BLaER1 (cell line): ENCODE data around the gene TNFRSF25.
"Not testable (repeated sequence)": the region's sequence is repeated elsewhere in the genome, so short reads cannot be mapped to it uniquely, and the experiment has no call there.

ENCODE experiments used
- H3K27ac ChIP-seq: shearing (Covaris generic); formaldehyde crosslinking; 2 replicates; pipeline ENCODE4 v1.8.1; 2022
- H3K27me3 ChIP-seq: shearing (Covaris generic); formaldehyde crosslinking; 2 replicates; pipeline ENCODE4 v1.8.1; 2022
- H3K36me3 ChIP-seq: shearing (Covaris generic); formaldehyde crosslinking; 2 replicates; pipeline ENCODE4 v1.8.1; 2022
- H3K4me1 ChIP-seq: shearing (Covaris generic); formaldehyde crosslinking; 2 replicates; pipeline ENCODE4 v1.8.1; 2022
- H3K4me2 ChIP-seq: shearing (Covaris generic); formaldehyde crosslinking; 2 replicates; pipeline ENCODE4 v1.8.1; 2022
- H3K4me3 ChIP-seq: shearing (Covaris generic); formaldehyde crosslinking; 2 replicates; pipeline ENCODE4 v1.8.1; 2022
- H3K9ac ChIP-seq: shearing (Covaris generic); formaldehyde crosslinking; 2 replicates; pipeline ENCODE4 v1.8.1; 2022
- H3K9me3 ChIP-seq: shearing (Covaris generic); formaldehyde crosslinking; 2 replicates; pipeline ENCODE4 v1.8.1; 2022
- H4K20me1 ChIP-seq: shearing (Covaris generic); formaldehyde crosslinking; 2 replicates; pipeline ENCODE4 v1.8.1; 2022
- Cebpa-rat ChIP-seq: shearing (Covaris generic); IDR thresholded peaks from 2 replicates; pipeline ENCODE4 v1.8.1; 2022

TNFRSF25 gene

DNA sequence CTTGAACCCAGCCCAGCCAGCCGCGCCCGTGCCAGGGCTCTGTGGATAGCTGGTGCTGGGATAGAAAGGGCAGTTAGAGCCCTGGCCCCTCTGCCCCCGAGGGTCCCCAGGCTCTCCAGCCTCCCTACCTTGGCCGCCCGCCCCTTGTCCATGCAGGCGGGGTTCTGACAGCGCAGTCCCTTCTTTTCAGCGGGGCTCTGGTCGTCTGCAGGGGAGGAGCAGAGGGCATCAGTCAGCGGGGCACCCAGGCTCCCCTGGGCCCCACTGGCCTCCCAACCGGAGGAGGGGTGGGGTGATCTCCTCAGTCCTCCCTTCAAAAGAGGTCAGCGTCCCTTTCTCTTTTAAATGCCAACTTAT, 30.4 kb upstream of the TNFRSF25 start:
- Histone ChIP-seq H3K9me3 (no peaks in the 10 kb centered on the region), H3K4me2 (peak overlapping the region; percentile 96), H3K36me3 (no peaks in the 10 kb centered on the region), H3K27ac (no peak overlapping the region), H4K20me1 (0 out of 2 replicates have a peak, but pooled peaks cover 6% of the 10 kb centered on the region), H3K4me3 (peak overlapping the region; percentile 69), H3K9ac (peak overlapping the region; percentile 36), H3K4me1 (peaks cover 78% of the 10 kb centered on the region), H3K27me3 (peaks cover 5% of the 10 kb centered on the region; the same call in 1 of the 2 replicates)
- no peak for TF ChIP-seq Cebpa-rat

DNA sequence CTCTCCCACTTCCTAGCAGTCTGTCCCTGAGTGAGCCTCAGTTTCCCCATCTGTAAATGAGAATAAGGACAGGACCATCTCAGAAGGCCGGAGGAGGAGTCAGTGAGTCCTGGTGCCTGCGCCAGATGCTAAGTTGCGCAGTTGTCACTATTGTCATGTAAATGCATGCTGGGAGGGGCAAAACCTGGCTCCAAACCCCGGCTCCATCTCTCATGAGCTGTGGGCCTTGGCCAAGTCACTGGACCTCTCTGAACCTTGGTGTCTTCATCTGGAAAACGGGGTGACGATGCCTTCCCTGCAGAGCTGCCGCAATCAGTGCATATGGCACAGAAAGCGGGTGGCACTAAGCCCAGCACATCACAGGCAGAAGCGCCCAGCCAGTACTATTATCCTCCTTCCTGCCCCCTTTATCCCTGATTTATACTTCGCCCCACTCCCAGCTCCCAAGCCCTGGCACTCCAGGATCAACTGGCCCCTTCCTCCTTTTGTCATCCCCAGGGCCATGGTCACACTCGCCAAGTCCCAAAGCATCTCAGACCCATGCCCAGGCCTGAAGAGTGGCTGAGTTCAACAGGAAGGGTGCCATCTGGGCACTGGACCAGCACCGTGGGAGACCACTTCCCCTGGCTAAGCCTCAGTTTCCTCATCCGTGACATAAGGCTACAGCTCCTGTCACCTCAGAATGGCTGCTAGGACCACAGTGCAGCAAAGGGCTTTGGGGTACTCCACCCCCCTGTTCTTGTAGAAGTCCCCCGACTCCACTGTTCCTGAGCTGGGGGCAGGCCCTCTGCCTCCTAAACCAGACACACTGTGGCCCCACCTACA, 29.8 kb upstream of the TNFRSF25 start:
- peaks cover 5% of the 10 kb centered on the region; the same call in 1 of the 2 replicates for H3K27me3 ChIP-seq

DNA sequence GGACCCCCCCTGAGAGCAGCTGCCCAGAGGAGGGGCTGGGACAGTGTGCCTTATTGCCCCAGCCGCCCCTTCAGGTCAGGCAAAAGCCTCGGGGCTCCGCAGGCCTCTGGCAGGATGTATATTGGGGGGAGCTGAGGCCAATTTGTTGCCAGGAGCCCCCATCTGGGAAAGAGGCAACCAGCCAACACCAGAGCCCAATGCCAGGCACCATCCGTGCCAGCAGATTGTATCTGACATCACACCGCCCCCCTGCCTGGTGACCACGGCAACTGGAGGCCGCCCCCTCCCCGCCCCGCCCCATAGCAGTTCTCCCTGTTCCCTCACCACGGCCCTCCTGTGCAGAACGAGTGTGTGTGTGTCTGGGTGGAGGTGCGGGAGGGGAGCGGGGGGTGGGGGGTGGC, 29.1 kb upstream of the TNFRSF25 start:
- Histone ChIP-seq H3K4me3 (no peak overlapping the region), H3K4me2 (peak overlapping the region; percentile 96), H3K36me3 (no peaks in the 10 kb centered on the region), H3K27me3 (peaks cover 5% of the 10 kb centered on the region; the same call in 1 of the 2 replicates), H3K9me3 (no peaks in the 10 kb centered on the region), H3K4me1 (peaks cover 77% of the 10 kb centered on the region), H3K27ac (no peak overlapping the region), H3K9ac (no peak overlapping the region), H4K20me1 (0 out of 2 replicates have a peak, but pooled peaks cover 6% of the 10 kb centered on the region)
- TF ChIP-seq Cebpa-rat, result no peak

More for the DNA sequence above, 29.8 kb upstream of the TNFRSF25 start:
- H3K36me3 ChIP-seq, result no peaks in the 10 kb centered on the region
- peak overlapping the region; percentile 96 for H3K4me2 ChIP-seq
- no peak overlapping the region for H3K27ac ChIP-seq
- H3K4me3 ChIP-seq, result peak overlapping the region; percentile 69; the same call in 1 of the 2 replicates
- TF ChIP-seq Cebpa-rat, result no peak
- 0 out of 2 replicates have a peak, but pooled peaks cover 6% of the 10 kb centered on the region for H4K20me1 ChIP-seq
- H3K9me3 ChIP-seq, result no peaks in the 10 kb centered on the region
- H3K9ac ChIP-seq, result peak overlapping the region; percentile 36; the same call in 1 of the 2 replicates
- H3K4me1 ChIP-seq, result peaks cover 78% of the 10 kb centered on the region

DNA sequence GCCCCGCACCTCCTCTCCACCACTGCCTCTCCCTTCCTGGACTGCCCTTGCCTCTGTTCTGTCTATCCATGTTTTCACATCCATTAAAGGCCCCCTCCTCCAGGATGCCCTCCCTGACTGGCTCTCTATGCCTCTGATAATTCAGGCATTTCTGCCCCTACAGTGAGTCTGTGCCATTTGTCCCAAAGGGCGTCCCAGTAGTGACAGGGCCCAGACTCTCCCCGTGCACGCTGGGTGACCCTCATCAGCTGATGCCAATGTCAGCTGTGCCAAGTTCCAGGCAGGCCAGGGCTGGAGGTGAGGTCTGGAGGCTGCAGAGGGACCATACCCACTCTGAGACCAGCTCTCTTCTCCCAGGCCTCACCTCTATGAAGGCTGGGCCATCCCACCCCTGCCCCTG, 28.7 kb upstream of the TNFRSF25 start:
- no peak overlapping the region for H3K9ac ChIP-seq

DNA sequence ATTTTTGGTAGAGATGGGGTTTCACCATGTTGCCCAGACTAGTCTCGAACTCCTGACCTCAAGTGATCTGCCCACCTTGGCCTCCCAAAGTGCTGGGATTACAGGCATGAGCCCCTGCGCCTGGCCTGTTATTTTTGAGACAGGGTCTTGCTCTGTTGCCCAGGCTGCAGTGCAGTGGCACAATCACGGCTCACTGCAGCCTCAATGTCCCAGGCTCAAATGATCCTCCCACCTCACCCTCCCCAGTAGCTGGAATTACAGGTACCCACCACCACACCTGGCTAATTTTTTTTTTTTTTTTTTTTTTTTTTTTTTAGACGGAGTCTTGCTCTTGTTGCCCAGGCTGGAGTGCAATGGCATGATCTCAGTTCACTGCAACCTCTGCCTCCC, 27.9 kb upstream of the TNFRSF25 start:
- H3K9ac ChIP-seq, H3K4me3 ChIP-seq, H3K27ac ChIP-seq, H3K36me3 ChIP-seq, H3K27me3 ChIP-seq, H3K4me2 ChIP-seq, H3K9me3 ChIP-seq: not testable (repeated sequence)
- Histone ChIP-seq H4K20me1 (peaks cover 13% of the 10 kb centered on the region; the same call in 1 of the 2 replicates), H3K4me1 (peaks cover 77% of the 10 kb centered on the region)

More for the DNA sequence above, 28.7 kb upstream of the TNFRSF25 start:
- Histone ChIP-seq H4K20me1 (0 out of 2 replicates have a peak, but pooled peaks cover 6% of the 10 kb centered on the region), H3K27me3 (peaks cover 5% of the 10 kb centered on the region; the same call in 1 of the 2 replicates), H3K36me3 (no peaks in the 10 kb centered on the region), H3K4me3 (no peak overlapping the region), H3K4me2 (0 out of 2 replicates have a peak overlapping the region, but pooled peaks have one; percentile 17), H3K9me3 (no peaks in the 10 kb centered on the region), H3K27ac (no peak overlapping the region), H3K4me1 (peaks cover 77% of the 10 kb centered on the region)
- no peak for TF ChIP-seq Cebpa-rat

- Histone ChIP-seq H3K4me3 (peak overlapping the region; percentile 75), H3K4me1 (peaks cover 68% of the 10 kb centered on the region), H3K9ac (no peak overlapping the region), H3K36me3 (no peaks in the 10 kb centered on the region), H3K27me3 (peaks cover 13% of the 10 kb centered on the region), H4K20me1 (peaks cover 22% of the 10 kb centered on the region; the same call in 1 of the 2 replicates), H3K27ac (peak overlapping the region; percentile 55), H3K9me3 (no peaks in the 10 kb centered on the region), H3K4me2 (peak overlapping the region; percentile 99)
- no peak for TF ChIP-seq Cebpa-rat
Measured at GRCh38 chr1:6491966-6492365, 26.0 kb upstream of the TNFRSF25 start.

- H3K9me3 ChIP-seq, result no peaks in the 10 kb centered on the region
- H3K36me3 ChIP-seq, result no peaks in the 10 kb centered on the region
- H3K27ac ChIP-seq, result peak within 1 kb of the TSS; percentile 83
- TF ChIP-seq Cebpa-rat, result no peak
- H4K20me1 ChIP-seq, result peaks cover 22% of the 10 kb centered on the region; the same call in 1 of the 2 replicates
- H3K4me2 ChIP-seq, result peak within 1 kb of the TSS; percentile 99
- H3K4me3 ChIP-seq, result peak within 1 kb of the TSS; percentile 75
- peak within 1 kb of the TSS; percentile 79 for H3K9ac ChIP-seq
- peaks cover 63% of the 10 kb centered on the region for H3K4me1 ChIP-seq
- peaks cover 17% of the 10 kb centered on the region for H3K27me3 ChIP-seq
Measured at GRCh38 chr1:6491480-6491962, 25.5 kb upstream of the TNFRSF25 start, which contains the start of gene PLEKHG5. TSS of gene PLEKHG5 (minus strand) at chr1:6491667. CDS start at chr1:6477571, 14,096 bp downstream.

DNA sequence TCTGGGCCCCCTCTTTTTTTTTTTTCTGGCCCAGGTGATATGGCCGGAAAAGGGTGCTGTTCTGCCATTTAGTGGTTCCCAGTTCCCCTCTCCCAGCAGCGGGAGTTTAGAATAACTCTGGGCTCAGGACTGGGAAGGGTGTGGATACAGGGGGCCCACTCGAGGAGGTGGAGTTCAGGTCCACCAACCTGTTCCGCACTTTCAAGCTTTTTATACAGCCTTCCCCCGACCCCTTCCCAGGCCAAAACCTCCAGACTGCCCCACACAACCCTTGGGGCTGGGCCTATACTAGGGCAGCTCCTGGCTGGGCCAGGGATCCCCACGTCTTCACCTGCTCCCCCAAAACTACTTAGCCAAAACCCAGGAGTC, 25.1 kb upstream of the TNFRSF25 start:
- Histone ChIP-seq H3K4me2 (peak overlapping the region; percentile 99), H3K27ac (peak overlapping the region; percentile 83), H3K4me3 (peak overlapping the region; percentile 75), H3K27me3 (peaks cover 17% of the 10 kb centered on the region), H3K9ac (peak overlapping the region; percentile 79), H3K4me1 (peaks cover 63% of the 10 kb centered on the region), H3K9me3 (no peaks in the 10 kb centered on the region), H4K20me1 (peaks cover 21% of the 10 kb centered on the region), H3K36me3 (no peaks in the 10 kb centered on the region)
- no peak for TF ChIP-seq Cebpa-rat

GRCh38 chr1:6490181-6491080, 24.5 kb upstream of the TNFRSF25 start:
- no peaks in the 10 kb centered on the region for H3K9me3 ChIP-seq
- H3K27ac ChIP-seq, result peak overlapping the region; percentile 83
- no peak for TF ChIP-seq Cebpa-rat
- H4K20me1 ChIP-seq, result peaks cover 24% of the 10 kb centered on the region
- peak overlapping the region; percentile 79 for H3K9ac ChIP-seq
- peaks cover 60% of the 10 kb centered on the region for H3K4me1 ChIP-seq
- peak overlapping the region; percentile 99 for H3K4me2 ChIP-seq
- H3K36me3 ChIP-seq, result no peaks in the 10 kb centered on the region
- peaks cover 24% of the 10 kb centered on the region for H3K27me3 ChIP-seq
- H3K4me3 ChIP-seq, result peak overlapping the region; percentile 75
